Measurements from ENCODE around the gene NRARP. TPM values are rescaled to one million over a fixed set of nuclear protein-coding genes. Genes with fewer than 3 reads are reported as not detected.
A peak's percentile ranks its signal among the peaks of the same experiment; 100 is the strongest.

The NRARP gene
- total RNA-seq, 2 experiments from 2014 or later, result 6.9 to 8.9 TPM

DNA sequence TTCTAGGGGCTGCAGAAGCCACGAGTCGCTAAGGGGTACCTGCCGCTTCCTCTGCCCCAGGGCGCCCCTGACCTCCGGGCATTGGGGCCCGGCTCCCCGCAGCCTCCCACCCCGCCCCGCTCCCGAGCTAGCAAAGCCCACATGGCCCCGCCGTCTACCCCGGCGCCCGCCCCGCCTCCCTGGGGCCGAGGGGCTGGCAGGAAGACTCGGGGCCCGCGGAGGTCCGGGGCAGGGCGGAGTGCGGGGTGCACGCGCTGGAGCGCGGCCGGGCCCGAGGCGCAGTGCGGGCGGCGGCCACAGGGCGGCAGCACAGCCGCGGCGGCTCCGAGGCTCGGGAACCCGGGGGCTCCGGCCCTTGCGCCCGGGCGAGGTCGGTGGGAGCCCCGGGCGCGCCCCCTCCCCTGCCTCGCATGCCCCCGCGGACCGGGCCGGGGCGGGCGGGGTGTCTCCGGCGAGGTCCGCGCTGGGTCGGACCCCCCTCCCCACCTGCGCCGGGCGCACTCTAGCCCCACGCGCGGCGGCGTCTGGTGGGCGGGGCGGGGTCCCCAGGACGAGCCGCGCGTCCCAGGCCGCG lies 6.7 kb downstream of the NRARP start:
- no peaks in the 10 kb centered on the region for H3K36me3 ChIP-seq (ENCODE audit: insufficient read depth, low read length)
- no TSS peak for BruUV-seq (replicated peaks)
- intact Hi-C loops (cut with micrococcal nuclease; ENCODE audit: unreplicated experiment), result no loop called here
- TF ChIP-seq, protein P1, sequence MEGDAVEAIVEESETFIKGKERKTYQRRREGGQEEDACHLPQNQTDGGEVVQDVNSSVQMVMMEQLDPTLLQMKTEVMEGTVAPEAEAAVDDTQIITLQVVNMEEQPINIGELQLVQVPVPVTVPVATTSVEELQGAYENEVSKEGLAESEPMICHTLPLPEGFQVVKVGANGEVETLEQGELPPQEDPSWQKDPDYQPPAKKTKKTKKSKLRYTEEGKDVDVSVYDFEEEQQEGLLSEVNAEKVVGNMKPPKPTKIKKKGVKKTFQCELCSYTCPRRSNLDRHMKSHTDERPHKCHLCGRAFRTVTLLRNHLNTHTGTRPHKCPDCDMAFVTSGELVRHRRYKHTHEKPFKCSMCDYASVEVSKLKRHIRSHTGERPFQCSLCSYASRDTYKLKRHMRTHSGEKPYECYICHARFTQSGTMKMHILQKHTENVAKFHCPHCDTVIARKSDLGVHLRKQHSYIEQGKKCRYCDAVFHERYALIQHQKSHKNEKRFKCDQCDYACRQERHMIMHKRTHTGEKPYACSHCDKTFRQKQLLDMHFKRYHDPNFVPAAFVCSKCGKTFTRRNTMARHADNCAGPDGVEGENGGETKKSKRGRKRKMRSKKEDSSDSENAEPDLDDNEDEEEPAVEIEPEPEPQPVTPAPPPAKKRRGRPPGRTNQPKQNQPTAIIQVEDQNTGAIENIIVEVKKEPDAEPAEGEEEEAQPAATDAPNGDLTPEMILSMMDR (conservative IDR thresholded peaks at IDR 0.05; ENCODE audit: low read length), result peak; percentile 60
- no peak for TF ChIP-seq EZH2phosphoT487 (IDR thresholded peaks at IDR 0.05; ENCODE audit: borderline replicate concordance, low read depth, low read length)
- H3K27ac ChIP-seq (ENCODE audit: low read depth, low read length, poor library complexity, severe bottlenecking), result no peak overlapping the region
- no peaks in the 10 kb centered on the region for H3K9me2 ChIP-seq (ENCODE audit: insufficient read depth, low read length)
- no peaks in the 10 kb centered on the region for H4K20me1 ChIP-seq (ENCODE audit: insufficient read depth, low read length)
- H3K4me3 ChIP-seq (ENCODE audit: low read depth, low read length, poor library complexity, severe bottlenecking), result peak overlapping the region; percentile 55
- no peak overlapping the region for H2AFZ ChIP-seq (ENCODE audit: low read length)
- H3K4me2 ChIP-seq (ENCODE audit: low read length), result peak overlapping the region; percentile 46; the same call in 1 of the 2 replicates
- DNase-seq (ENCODE audit: low spot score), result peak; percentile 61
- CTCF ChIA-PET (ENCODE audit: unreplicated experiment), result no interaction called here
- POLR2A ChIA-PET, result no interaction called here
- H3K4me1 ChIP-seq (ENCODE audit: insufficient read depth, low read length, poor library complexity, severe bottlenecking), result peaks cover 30% of the 10 kb centered on the region
- H3K9me3 ChIP-seq (ENCODE audit: low read length), result no peaks in the 10 kb centered on the region; the same call in 1 of the 2 replicates
- H3K79me2 ChIP-seq (ENCODE audit: insufficient read depth, low read depth, low read length), result no peaks in the 10 kb centered on the region

DNA sequence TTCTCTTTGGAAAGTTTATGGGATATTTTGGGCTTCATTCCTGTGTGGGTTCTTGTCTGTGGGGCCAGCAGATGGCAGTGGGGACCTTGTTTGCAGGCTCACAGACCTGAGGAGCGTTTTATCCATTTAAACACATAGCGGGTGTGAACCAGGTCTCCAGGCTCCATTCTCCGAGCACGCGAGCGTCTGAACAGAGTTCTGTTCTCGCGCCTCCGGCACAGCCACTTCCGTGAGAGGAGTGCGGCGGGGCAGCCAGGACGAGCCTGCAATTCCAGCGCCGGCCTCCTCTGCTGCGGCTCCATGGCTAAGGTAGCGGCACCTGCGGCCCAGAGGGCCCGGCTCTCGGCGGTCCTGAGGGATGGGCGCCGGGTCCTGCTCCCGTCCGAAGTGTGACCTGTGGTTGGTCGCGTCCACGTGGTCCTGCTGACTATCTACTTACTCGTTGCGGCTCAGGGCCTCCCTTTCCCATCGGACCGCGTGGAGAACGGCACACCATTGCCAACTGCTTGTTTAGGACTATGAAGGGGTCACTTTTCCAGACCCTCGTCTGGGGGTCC lies 7.3 kb downstream of the NRARP start:
- TF ChIP-seq, protein P1 (conservative IDR thresholded peaks at IDR 0.05; ENCODE audit: low read length), result no peak; the same call in 1 of the 2 replicates
- TF ChIP-seq EZH2phosphoT487 (IDR thresholded peaks at IDR 0.05; ENCODE audit: borderline replicate concordance, low read depth, low read length), result no peak
- Histone ChIP-seq H4K20me1 (ENCODE audit: insufficient read depth, low read length) (no peaks in the 10 kb centered on the region), H3K79me2 (ENCODE audit: insufficient read depth, low read depth, low read length) (no peaks in the 10 kb centered on the region), H3K4me3 (ENCODE audit: low read depth, low read length, poor library complexity, severe bottlenecking) (no peak overlapping the region), H3K36me3 (ENCODE audit: insufficient read depth, low read length) (no peaks in the 10 kb centered on the region), H3K9me3 (ENCODE audit: low read length) (no peaks in the 10 kb centered on the region; the same call in 1 of the 2 replicates), H2AFZ (ENCODE audit: low read length) (no peak overlapping the region), H3K27ac (ENCODE audit: low read depth, low read length, poor library complexity, severe bottlenecking) (no peak overlapping the region), H3K4me1 (ENCODE audit: insufficient read depth, low read length, poor library complexity, severe bottlenecking) (peaks cover 25% of the 10 kb centered on the region), H3K4me2 (ENCODE audit: low read length) (peak overlapping the region; percentile 46; the same call in 1 of the 2 replicates), H3K9me2 (ENCODE audit: insufficient read depth, low read length) (no peaks in the 10 kb centered on the region)
- ChIA-PET CTCF (ENCODE audit: unreplicated experiment) (no interaction called here), POLR2A (no interaction called here)
- intact Hi-C loops (cut with micrococcal nuclease; ENCODE audit: unreplicated experiment), result no loop called here
- DNase-seq (ENCODE audit: low spot score), result no peak
- no TSS peak for BruUV-seq (replicated peaks)

DNA sequence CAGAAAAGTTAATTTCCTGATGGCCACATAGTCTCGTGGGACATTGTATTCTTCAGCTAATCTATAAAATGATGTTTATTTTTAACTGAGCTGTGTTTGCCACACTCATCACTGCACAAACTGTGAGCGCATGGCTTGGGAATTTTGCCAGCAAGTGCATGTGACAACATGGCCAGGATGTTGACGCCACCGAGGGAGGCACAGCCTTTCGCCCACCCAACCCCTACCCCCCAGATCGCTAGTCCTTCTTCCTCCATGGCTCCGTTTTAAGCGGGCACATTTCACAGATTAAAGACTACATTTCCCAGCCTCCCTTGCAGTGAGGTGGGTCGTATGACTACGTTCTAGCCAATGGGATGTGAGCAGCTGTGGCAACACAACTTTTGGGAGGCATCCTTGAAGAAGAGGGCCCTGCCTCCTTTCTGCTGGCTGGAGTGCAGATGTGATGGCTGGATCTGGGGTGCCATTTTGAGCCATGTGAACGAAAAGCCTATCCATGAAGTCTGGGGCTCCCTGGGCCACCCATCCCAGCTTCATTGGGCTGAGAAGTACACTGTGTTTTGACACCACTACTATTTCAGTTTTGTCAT lies 7.9 kb downstream of the NRARP start:
- H3K4me1 ChIP-seq (ENCODE audit: insufficient read depth, low read length, poor library complexity, severe bottlenecking), result peaks cover 22% of the 10 kb centered on the region
- no peak overlapping the region for H2AFZ ChIP-seq (ENCODE audit: low read length)
- no peak for TF ChIP-seq EZH2phosphoT487 (IDR thresholded peaks at IDR 0.05; ENCODE audit: borderline replicate concordance, low read depth, low read length)
- TF ChIP-seq, protein P1 (conservative IDR thresholded peaks at IDR 0.05; ENCODE audit: low read length), result peak; percentile 51; the same call in 1 of the 2 replicates
- POLR2A ChIA-PET, result no interaction called here
- no peaks in the 10 kb centered on the region for H3K36me3 ChIP-seq (ENCODE audit: insufficient read depth, low read length)
- no peak overlapping the region for H3K4me2 ChIP-seq (ENCODE audit: low read length)
- no peak overlapping the region for H3K4me3 ChIP-seq (ENCODE audit: low read depth, low read length, poor library complexity, severe bottlenecking)
- BruUV-seq (replicated peaks), result no TSS peak
- H3K27ac ChIP-seq (ENCODE audit: low read depth, low read length, poor library complexity, severe bottlenecking), result no peak overlapping the region
- intact Hi-C loops (cut with micrococcal nuclease; ENCODE audit: unreplicated experiment), result no loop called here
- no peaks in the 10 kb centered on the region; the same call in 1 of the 2 replicates for H3K9me3 ChIP-seq (ENCODE audit: low read length)
- DNase-seq (ENCODE audit: low spot score), result peak; percentile 67
- CTCF ChIA-PET (ENCODE audit: unreplicated experiment), result no interaction called here
- no peaks in the 10 kb centered on the region for H3K9me2 ChIP-seq (ENCODE audit: insufficient read depth, low read length)
- no peaks in the 10 kb centered on the region for H3K79me2 ChIP-seq (ENCODE audit: insufficient read depth, low read depth, low read length)
- H4K20me1 ChIP-seq (ENCODE audit: insufficient read depth, low read length), result no peaks in the 10 kb centered on the region
